LNCAP (cell line): ENCODE measurements around the gene PRKAR1A.

Experiments
- TF ChIP-seq, protein P1 (sequence below): fragments of 450-650 bp; IDR thresholded peaks from 2 replicates; pipeline ENCODE4 v1.5.1; 2017; ENCODE audit warnings: mild to moderate bottlenecking

PRKAR1A gene

GRCh38 chr17:68562736-68563135 lies 50.5 kb downstream of the PRKAR1A start:
- TF ChIP-seq, protein P1, sequence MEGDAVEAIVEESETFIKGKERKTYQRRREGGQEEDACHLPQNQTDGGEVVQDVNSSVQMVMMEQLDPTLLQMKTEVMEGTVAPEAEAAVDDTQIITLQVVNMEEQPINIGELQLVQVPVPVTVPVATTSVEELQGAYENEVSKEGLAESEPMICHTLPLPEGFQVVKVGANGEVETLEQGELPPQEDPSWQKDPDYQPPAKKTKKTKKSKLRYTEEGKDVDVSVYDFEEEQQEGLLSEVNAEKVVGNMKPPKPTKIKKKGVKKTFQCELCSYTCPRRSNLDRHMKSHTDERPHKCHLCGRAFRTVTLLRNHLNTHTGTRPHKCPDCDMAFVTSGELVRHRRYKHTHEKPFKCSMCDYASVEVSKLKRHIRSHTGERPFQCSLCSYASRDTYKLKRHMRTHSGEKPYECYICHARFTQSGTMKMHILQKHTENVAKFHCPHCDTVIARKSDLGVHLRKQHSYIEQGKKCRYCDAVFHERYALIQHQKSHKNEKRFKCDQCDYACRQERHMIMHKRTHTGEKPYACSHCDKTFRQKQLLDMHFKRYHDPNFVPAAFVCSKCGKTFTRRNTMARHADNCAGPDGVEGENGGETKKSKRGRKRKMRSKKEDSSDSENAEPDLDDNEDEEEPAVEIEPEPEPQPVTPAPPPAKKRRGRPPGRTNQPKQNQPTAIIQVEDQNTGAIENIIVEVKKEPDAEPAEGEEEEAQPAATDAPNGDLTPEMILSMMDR, result no peak

GRCh38 chr17:68564415-68565111 lies 52.3 kb downstream of the PRKAR1A start:
- TF ChIP-seq, protein P1, result no peak

GRCh38 chr17:68565661-68566441 lies 53.6 kb downstream of the PRKAR1A start:
- TF ChIP-seq, protein P1, result no peak

DNA sequence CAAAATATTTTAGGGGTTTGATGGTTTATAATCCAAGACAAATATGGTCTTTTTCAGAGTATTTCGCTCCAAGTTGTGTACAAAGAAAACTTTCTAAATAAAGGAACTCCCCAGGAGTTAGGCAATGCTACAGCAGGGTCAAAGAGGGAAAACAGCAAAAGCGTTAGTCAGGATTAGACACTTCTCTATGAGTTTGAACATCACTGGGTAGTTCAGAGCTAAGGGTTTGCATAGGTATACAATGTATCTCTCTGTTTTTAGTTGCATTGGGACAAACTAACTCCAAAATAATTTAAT lies 54.2 kb downstream of the PRKAR1A start:
- TF ChIP-seq, protein P1, result no peak

DNA sequence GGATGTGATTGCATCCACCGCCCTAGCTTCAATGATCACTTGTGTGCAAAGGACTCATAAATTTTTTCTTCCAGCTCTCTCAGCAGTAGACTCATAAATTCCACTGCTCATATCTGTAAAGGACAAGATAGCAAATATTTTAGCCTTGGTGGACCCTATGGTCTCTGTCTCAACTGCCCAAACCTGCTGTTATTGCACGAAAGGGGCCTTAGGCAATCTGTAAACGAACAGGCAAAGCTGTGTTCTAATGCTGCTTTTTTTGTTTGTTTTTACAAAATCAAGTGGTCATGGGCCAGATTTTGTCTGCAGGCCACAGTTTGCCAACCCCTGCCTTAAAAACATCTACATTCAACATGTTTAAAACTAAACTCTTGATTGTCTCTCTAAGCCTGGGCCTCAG lies 54.8 kb downstream of the PRKAR1A start:
- TF ChIP-seq, protein P1, result no peak

DNA sequence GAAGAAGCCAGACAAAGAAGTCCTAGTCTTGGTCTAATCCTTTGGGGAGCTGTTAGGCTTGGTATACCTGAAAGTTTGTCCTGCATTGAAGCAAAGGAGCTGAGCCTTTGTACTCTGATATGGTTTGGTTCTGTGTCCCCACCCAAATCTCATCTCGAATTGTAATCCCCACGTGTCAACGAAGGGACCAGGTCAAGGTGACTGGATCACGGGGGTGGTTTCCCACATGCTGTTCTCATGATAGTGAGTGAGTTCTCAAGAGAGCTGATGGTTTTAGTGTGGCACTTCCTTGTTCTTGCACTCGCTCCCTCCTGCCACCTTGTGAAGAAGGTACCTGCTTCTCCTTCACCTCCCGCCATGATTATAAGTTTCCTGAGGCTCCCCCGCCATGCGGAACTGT lies 55.4 kb downstream of the PRKAR1A start:
- TF ChIP-seq, protein P1, result no peak

DNA sequence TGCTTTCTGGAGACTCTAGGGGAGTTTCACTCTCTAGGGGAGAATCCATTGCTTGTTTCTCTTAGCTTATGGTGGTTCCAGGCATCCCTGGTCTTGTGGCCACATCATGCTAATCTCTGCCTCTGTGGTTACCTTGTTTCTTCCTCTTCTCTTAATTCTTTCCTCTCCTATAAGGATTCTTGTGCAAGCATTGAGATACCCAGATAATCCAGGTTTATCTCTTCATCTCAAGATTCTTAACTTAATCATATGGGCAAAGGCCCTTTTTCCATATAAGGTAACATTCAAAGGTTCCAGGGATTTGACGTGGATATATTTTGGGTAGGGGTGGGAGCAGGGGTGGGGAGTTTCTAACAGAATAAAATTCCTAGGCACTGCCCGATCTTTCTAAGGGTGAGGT lies 56.4 kb downstream of the PRKAR1A start:
- TF ChIP-seq, protein P1, result no peak
